ENCODE results near the gene TRMU.
"Not testable (repeated sequence)": the region's sequence is repeated elsewhere in the genome, so short reads cannot be mapped to it uniquely, and the experiment has no call there.

TRMU gene

DNA sequence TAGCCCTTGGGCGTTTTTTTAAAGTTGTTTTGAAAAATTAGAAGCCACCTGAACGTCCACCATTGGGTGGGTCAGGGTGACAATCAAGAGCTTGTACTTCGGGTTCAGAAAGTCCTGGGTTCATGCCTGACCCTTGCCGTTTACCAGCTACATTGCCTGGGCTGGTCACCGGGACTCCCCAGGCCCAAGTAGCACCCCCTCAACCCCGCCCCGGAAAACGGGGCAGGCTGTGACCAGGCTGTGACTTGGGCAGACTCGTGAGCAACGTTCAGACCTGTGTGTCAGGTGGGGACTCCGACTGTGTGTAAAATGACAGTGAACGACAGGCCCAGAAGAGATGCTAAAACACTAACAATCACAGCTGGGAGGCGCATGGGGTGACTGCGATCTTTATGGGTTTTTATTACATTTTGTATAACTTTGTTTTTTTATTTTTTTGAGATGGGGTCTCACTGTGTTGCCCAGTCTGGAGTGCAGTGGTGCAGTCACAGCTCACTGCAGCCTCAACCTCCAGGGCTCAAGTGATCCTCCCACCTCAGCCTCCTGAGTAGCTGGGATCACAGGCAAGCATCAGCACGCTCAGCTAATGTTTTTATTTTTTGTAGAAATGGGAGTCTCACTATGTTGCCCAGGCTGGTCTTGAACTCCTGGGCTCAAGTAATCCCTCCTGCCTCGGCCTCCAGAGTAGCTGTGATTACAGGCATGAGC, 56.8 kb downstream of the TRMU start:
- no peak for DNase-seq

DNA sequence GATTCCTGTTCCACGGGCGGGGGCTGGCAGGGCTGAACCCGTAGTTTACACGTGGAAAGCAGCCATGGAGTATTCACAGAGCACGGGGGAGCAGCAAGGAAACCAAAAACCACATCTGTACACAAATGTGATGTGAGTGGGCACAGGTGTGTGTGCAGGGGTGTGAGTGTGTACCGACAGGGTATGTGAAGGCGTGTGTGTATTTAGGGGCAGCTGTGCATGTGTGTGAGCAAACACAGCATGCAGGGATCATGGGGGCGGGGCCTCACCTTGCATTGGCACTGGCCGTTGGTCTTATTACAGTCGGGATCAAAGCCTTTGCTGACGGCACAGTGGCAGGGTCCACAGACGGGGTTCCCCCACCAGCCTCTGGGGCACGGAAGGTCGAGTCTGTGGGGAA, 58.4 kb downstream of the TRMU start:
- DNase-seq, result no peak

DNA sequence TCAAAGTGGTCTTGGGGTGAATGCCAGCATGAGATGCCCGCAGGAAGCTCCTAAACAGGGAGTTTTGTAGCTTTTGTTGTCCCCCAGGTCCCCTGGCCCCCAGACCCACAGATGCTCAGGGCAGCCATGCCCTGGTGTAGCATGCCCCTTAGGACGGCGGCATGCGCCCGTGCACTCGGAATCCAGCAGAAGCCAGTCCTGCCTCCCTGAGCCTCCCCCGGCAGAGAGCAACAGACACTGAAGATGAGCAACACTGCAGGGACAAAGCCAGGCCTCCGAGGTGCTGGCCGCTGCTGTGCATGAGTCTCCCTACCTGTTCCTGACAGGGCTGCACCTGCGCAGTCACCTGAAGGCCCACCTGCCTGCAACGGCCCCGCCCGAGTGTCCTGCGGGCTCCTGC, 59.1 kb downstream of the TRMU start:
- DNase-seq, result no peak

DNA sequence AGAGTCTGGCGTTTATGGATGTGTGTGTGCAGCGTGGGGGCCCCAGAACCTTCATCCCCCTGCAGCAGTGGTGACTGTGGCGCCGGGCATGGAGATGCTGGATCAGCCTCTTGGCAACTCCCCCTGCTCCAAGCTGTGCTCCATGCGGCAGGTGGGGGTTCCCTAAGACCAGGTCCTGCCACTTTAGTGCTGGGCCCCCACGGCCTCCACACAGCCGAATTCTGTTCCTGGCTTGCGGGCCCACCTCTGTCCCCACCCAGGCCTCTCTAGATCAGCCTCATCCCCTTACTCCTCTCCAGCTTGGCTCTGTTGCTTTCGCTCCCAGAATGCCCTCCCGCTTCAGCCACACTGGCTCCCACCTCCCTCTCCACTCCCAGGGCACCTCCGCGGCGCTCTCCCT, 59.6 kb downstream of the TRMU start:
- DNase-seq, result no peak

DNA sequence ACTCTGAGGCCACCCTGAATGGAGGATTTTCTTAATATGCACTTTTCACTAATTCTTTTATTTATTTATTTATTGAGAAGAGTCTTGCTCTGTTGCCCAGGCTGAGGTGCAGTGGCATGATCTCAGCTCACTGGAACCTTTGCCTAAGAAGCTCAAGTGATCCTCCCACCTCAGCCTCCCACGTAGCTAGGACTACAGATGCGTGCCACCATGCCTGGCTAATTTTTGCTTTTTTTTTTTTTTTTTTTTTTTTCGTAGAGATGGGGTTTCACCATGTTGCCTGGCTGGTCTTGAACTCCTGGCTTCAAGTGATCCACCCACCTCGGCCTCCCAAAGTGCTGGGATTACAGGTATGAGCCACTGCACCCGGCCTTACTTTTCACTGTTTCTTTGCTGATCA, 61.5 kb downstream of the TRMU start:
- not testable (repeated sequence) for DNase-seq

DNA sequence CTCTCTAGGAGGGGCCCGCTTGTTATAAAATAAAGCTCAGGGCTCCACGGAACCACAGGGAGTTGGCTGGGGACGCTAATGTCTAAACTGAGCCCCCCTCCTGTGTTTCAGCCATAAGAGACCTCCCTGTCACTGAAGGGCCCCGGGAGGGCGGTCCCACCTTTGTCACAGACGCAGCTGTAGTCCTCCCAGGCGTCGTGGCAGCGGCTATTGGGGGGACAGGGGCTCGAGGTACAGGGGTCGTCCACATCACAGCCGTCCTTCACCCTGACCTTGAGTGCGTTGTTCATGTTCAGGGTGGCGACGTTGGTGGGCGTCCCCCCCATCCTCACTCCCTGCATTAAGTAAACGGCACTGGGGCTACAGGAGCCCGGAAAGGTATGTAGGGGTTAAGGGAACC, 62.0 kb downstream of the TRMU start:
- DNase-seq, result no peak

DNA sequence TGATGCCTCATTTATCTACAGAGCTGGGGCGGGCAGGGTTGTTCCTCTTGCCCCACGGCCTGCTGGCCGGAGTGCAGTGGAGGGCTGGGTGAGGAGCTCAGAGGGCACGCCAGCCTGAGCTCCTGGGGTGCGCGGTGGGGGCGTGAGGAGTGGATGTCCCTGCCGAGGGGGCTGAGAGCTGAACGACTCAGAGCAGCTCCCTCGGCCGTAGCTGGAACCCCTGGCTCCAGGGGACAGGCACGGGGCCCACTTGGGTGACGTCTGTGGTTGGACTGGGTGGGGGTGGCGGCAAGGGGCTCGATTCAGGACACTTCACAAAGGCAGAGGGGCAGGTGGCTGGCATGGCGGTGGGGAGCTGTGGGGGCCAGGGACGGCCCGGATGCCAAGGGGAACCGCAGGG, 62.4 kb downstream of the TRMU start:
- no peak for DNase-seq

DNA sequence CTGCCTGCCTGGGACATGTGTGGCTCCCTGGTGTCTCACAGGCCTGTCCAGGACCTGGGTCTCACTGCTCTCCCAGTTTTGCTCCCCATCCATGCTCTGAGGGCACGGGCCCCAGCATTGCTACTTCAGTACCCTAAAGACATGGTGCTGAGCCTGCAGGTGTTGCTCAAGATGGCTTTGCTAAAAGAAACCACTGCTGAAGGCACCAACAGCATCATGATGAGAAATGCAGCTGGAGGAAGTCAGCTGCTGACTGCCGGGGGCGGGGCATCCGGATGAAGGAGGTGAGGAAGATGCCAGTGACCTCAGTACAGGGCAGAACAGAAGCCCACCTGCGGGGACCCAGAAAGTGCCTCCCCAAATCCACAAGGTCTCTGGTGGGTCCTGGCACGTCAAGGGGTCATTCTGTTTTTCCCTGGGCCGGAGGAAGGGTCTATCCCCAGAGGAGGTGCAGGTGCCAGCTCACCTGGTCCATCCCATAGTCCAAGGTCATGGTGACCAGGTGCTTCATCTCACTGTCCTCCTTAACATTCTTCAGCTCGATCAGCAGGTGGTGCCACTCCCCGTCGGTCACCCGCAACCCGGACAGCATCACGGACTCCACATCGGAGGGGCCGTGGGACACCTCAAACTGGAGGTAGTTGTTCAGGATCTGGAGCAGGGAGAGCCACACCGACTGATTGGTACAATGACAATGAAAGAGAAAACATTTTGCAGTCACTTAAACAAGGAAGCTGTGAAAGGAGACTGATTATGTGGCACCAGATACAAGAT, 63.9 kb downstream of the TRMU start:
- DNase-seq, result no peak

DNA sequence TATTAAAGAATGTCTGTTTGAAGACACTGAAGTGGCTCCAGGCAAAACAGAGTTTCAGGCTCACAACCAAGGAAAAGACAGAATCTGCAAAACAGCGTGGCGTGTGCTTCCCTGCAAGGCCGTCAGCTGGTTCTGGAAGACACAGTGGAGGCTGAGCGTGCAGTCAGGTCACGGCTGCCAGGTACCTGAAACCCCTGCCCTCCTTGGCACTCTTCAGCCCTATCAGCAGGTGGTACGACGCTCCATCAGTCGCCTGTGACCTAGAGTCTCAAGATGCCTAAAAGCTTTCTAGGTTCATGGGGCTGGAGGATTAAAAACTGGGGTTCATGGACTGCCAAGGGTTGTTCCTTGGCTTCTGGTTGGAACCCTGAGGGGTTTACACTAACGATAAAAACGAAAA, 65.9 kb downstream of the TRMU start:
- no peak for DNase-seq

DNA sequence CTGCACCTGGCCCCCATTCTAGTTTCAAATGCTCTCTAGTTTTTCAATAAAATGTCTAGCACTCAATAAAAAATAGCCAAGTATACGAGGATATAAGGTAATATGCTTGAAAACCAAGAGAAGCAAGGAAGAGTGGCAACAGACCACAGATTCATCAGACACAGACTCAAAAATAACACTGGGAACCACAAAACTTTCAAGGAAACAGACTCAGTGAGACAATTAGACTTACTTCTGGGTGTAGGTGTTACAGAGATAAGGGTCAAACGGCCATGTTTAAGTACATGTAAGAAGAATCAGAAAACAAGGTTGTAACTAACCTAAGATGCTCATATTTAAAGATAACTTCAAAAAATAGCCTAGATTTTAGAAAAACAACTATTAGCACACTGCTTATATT, 67.0 kb downstream of the TRMU start:
- DNase-seq, result no peak

DNA sequence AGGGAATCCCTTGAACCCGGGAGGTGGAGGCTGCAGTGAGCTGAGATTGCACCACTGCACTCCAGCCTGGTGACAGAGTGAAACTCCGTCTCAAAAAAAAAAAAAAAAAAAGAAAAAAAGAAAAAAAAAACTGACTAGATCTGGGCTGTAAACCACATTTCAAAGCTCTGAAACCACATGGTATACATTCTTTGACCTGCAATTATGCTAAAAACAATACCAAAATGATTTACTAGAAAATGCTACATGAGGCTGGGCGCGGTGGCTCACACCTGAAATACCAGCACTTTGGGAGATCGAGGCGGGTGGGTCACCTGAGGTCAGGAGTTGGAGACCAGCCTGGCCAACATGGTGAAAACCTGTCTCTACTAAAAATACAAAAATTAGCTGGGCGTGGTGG, 68.4 kb downstream of the TRMU start:
- DNase-seq, result not testable (repeated sequence)

DNA sequence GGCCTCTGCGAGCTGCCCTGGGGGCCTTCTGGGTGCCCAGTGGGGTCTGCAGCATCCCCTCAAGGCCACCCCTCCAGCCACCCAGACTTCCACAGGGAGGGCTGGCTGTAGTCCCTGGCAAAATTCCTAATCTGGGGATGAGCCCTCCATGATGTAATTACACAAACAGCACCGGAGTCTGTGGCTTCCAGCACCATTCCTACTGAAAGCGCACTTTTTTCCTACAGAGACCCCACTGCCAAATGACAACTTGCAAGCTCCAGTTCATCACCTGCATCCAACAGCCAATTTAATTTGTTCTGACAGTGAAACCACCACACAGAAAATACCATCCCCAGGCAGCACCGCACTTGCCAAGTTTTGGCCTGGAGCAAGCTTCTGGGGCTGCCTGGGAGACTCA, 70.4 kb downstream of the TRMU start:
- no peak for DNase-seq

DNA sequence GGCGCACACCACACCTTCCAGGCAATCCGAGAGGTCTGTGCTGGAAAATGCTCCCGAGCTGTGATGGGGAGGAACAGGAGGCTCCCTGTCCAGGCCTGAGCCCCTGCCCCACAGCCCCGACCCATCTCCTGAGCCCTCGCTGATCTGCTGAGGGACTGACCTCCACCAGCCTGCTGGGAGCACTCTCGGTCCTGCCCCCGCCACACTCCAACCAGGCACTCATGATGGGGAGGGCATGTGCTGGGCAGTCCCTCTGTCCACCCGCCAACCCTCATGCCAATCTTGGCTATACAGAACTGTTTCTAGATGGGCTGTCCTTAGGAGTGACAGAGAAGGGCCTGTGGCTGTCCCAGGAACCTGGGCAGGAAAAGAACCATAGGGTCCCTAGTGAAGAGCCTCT, 70.8 kb downstream of the TRMU start:
- DNase-seq, result no peak

DNA sequence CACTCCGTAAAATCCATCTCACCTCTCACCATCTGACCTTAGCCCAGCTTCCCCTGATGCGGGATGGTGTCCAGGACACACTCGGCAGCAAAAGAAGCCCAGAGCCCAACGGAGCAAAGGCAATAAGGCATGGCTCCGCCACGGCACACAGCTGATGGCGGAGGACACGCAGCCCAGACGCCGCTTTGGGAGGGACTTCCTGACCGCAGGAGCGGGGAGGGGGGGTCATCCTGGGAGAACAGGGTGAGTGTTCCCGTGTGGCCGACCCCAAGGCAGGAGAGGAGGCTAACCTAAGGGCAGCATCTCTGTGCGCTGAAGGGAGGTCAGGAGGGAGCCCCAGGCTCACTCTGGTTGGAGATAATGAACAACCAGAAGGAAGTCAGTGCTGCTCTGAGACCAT, 71.3 kb downstream of the TRMU start:
- DNase-seq, result no peak
